GM19397 (cell line): ENCODE measurements around the gene EMCN.
"Not testable (repeated sequence)": the region's sequence is repeated elsewhere in the genome, so short reads cannot be mapped to it uniquely, and the experiment has no call there.

Source experiments
- ATAC-seq: cut with Tn5 transposase; IDR thresholded peaks from one replicate; pipeline ENCODE4 v1.9.1; 2021; ENCODE audit warnings: mild to moderate bottlenecking, moderate library complexity; ENCODE audit not compliant: unreplicated experiment

EMCN gene, protein sequence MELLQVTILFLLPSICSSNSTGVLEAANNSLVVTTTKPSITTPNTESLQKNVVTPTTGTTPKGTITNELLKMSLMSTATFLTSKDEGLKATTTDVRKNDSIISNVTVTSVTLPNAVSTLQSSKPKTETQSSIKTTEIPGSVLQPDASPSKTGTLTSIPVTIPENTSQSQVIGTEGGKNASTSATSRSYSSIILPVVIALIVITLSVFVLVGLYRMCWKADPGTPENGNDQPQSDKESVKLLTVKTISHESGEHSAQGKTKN

GRCh38 chr4:100517864-100518341 lies at the start of gene EMCN:
TSS of gene EMCN (minus strand) at chr4:100518022. CDS start at chr4:100517914, 108 bp downstream.
- no peak for ATAC-seq

DNA sequence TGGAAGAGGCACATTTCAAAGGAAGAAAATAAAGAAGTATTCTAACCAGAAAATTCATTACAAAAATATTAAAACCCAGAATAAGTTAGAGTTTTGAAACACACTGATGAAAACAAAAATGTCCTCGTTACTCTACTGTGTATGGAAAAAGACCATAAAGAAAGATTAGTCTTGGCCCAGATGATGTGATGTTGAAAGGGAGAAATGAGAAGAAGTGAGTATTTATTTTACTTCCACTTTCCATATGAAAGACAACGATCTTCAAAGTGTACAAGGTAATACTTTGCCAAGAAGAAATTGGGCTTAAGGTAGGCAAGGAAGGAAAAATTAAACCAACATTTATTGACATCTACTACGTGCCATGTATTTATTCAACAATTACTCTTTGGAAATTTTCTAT lies 48.6 kb upstream of the EMCN start:
- no peak for ATAC-seq

DNA sequence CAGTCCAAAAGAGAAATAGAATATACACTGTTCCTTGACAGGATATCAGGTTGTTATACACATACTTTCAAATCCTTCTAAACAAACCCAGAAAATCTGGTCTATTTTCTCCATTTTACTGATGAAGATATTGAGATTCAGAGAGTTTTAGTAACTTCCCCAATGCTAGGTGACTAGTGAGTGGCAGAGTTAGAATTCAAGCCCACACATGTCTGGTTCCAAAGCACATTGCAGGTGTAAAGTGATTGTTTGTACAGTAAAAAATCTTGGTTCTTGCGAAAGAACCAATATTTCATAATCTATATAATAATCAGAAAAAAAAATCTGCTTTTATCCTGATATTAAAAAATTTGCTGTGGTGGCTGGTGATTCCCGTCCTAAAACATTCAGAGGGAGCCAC lies 39.5 kb upstream of the EMCN start:
- ATAC-seq, result no peak

GRCh38 chr4:100555611-100556337 lies 38.0 kb upstream of the EMCN start:
- ATAC-seq, result no peak

- ATAC-seq, result no peak
These were observed 30.4 kb upstream of the EMCN start for GRCh38 chr4:100548200-100548560.

DNA sequence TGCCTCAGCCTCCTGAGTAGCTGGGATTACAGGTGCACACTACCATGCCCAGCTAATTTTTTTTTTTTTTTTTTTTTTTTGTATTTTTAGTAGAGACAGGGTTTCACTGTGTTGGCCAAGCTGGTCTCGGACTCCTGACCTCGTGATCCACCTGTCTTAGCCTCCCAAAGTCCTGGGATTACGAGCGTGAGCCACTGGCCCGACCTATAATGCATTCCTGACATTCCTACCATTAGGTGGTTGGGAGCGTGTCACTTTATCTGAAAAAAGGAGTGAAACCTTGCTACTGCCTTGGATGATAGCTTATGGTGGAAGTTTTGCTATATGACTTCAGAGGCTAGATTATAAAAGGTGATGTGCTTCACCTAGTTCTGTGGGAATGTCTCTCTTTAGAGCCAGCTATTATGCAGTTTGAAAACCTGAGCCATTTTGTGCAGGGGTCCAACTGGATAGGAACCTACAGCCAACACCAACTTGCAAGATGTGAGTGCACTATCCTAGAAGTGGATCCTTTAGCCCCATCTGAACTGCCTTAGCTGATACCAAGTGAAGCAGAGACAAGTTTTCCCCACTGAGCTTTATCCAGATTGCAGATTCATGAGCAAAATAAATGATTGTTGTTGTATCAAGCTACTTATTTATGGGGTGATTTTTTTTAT lies 29.8 kb upstream of the EMCN start:
- no peak for ATAC-seq

- no peak for ATAC-seq
These were observed 27.6 kb upstream of the EMCN start for GRCh38 chr4:100545427-100545826.

DNA sequence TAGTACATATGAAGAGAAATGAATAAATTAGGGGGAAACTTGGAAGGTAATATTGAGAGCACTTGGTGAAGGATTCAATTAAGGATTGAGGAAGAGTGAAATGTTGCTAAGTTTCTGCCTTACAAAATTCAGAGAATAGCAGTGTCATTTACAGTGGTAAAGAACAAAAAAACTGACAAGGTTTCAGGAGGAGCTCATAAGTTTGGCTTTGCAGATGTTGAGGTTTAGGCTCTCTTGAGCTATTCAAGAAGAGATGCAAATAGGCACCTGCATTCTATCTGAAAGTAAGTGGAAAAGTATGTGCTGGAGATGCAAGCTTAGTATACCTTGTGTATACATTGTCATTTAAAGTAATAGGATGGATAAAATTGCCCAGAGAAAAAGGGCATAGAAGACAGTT lies 22.3 kb upstream of the EMCN start:
- ATAC-seq, result no peak

DNA sequence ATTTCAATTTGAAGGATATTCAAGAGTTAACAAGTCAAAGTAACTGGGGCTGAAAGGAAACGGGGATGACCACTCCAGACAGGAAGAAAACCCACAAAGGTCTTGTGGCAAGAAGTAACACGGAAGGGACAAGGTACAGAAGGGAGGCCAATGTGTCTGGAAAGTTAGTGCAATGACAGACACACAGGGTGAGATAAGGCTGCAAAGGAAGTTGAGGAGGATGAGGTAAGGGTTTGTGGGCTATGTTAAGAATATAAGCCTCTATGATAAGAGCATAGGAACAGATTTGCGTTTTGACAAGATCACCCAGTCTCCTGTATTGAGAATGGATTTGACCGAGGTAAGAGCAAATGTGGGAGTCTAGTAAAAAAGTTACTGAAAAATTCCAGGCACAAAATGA lies 21.9 kb upstream of the EMCN start:
- ATAC-seq, result no peak

DNA sequence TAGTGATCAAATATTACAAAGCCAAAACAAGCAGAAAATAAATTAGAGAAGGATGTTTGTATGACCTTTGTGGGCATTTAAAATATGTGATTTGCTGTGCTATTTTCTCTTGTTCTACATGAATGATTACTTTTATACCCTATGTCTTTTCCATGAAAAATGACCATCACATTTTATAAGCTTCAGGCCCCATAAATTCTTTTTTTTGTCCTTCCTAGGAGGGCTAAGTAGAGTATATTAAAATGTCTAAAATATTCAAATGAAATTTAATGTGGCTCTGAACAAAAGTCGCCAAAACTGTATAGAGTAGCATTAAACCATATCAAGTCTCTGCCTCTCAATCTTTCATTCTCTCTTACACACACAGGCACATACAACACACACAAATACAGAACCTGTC lies 15.9 kb upstream of the EMCN start:
- no peak for ATAC-seq

DNA sequence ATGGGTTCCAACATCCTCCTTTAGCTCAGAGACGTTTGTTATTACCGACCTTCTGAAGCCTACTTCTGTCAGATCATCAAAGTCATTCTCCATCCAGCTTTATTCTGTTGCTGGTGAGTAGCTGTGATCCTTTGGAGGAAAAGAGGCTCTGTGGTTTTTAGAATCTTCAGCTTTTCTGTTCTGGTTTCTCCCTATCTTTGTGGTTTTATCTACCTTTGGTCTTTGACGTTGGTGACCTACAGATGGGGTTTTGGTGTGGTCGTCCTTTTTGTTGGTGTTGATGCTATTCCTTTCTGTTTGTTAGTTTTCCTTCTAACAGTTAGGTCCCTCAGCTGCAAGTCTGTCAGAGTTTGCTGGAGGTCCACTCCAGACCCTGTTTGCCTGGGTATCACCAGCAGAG lies 12.3 kb upstream of the EMCN start:
- not testable (repeated sequence) for ATAC-seq

GRCh38 chr4:100525686-100526085 lies 7.9 kb upstream of the EMCN start:
- no peak for ATAC-seq

DNA sequence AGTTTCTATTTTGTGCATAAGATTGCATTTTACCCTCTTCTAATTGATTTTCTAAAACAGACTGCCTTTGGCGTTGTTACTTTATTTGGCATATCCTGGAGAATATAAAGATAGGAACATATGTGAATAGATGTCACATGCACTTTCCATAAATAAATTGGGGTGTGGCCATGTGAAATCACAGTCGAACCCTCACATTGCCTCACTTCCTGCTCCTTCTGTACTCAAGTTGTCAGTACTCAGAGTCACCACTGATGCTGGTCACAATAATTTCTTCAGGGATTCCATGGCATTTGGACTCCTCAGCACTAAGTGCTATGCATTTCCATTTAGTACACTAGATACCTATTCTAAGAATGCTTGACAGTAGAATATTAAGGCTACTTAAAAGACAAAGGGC lies 1.4 kb upstream of the EMCN start:
- no peak for ATAC-seq

- ATAC-seq, result no peak
These were observed 1.6 kb downstream of the EMCN start for GRCh38 chr4:100516225-100516624.

DNA sequence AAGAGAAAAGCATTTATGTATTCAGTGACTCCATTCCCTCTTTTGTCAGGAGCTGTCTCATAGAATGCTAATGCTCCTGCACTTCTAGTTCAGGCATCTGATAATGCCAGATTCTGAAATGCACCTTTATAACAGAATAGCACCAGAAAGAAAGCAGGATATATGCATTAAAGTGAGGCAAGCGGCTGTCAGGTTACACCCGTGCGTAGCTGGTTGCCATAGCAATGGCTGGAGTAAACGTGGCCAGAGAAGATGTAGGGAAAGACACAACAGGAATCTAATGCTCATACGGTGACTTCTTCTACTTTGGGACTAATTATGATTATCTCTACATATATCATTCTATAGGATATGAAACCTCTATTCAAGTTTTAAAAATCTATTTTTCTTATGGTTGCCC lies 5.9 kb downstream of the EMCN start:
- no peak for ATAC-seq

DNA sequence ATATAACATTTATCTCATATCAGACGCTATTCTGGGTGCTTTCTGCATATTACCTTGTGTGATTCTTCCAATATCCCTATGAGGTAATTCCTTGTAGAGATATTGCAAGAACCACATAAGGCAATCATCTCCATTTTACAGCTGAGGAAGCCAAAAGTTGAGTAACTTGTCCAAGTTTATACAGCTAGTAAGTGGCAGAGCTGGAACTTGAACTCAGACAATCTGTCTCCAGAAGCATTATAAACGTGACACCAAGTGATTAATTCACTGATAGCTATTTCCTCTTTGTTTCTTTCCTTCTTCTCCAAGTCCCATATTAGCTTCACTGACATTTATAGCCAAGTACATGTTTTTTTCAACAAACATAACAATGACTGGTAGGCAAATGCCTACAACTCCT lies 7.3 kb downstream of the EMCN start:
- ATAC-seq, result no peak

DNA sequence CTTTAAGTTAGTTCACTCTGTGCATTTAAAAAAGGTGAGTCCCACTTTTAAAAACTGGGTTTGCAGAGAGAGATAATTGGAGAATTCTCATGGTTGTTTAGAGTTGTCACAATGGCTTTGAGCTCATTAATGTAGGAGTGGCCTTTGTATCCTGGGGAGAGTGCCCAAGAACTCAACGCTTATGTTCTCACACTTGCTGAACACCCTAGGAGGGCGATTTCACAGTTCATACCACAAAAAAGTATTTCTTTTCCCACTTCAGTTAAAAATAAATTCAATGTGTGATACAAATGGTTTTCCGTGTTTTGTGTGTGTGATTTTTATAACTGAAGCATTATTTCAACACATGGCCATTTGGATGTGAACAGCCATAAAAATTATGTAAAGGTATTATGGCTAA lies 8.4 kb downstream of the EMCN start:
- no peak for ATAC-seq

DNA sequence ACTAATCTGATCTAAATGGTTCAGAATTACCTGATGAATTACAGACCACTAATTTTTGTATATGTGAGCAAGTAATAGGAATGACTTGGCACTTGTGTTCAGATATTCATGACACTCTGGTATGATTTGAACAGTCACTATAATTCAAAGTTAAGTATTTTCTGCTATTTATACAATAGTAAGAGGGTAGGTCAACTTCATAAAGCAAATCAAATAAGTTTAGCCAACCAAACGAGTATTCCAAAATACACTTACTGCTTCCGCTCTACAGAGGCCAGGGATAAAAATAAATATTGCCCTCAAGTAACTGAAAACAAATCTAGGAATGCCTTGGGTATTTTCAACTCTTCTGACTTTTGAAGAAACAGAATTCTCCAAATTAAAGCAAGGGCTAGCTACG lies 9.1 kb downstream of the EMCN start:
- no peak for ATAC-seq

GRCh38 chr4:100504086-100504874 lies 13.5 kb downstream of the EMCN start:
- ATAC-seq, result no peak

DNA sequence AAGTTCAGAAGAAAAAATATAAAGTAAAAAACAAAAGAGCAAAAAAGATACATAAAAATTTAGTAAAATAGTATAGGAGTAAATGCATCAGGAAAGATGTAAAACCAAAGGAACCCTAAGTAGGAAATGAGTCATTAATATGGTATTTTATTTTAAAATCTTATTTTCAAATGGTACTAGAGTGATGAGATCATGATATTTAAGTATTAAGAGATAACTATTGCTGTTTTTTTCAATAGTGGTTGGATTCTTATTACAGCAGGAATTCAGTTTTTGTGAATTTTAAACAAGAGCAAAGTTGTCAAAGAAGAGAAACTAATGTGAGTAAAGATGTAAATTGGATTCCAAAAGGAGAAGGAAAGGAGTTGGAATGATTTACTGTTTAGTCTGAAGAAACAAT lies 20.0 kb downstream of the EMCN start:
- no peak for ATAC-seq

DNA sequence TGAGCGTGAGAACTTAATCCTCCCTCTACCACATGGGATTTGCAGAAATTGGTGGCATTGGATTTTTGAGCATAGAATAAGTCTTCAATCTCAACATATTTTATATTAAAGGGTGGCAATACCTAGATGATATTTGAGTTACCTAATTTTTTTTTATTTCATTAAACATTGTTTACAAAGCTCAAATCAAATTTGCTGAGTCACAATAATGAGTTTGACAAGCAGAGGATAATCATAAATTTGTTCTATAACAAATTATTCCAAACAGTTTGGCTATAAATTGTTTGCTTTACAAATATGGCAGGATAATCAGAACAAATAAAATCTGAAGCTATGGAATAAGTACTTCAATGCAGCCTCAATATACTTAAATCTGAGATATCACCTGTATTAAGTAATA lies 22.7 kb downstream of the EMCN start:
- no peak for ATAC-seq
